K562 (cell line): Measurements from ENCODE around the gene SPPL3. TPM values are rescaled to one million over a fixed set of nuclear protein-coding genes. Genes with fewer than 3 reads are reported as not detected.

ENCODE experiments used
- BRF1 ChIP-seq: IDR thresholded peaks from 3 replicates; pipeline ENCODE4 v1.6.1; 2011; ENCODE audit warnings: borderline replicate concordance, mild to moderate bottlenecking; ENCODE audit not compliant: insufficient read length; ENCODE audit errors: extremely low read depth
- CBX3 ChIP-seq, 2 experiments: IDR thresholded peaks; 1 replicate in 1 of 2; 2 replicates in 1 of 2; pipeline ENCODE4 v1.6.1; 2012; ENCODE audit warnings: inconsistent platforms in 2 of 2, low read length in 2 of 2, borderline replicate concordance in 1 of 2, control low read depth in 1 of 2
- CREBBP ChIP-seq: IDR thresholded peaks from one replicate; pipeline ENCODE4 v1.6.1; 2012; ENCODE audit warnings: low read depth, mild to moderate bottlenecking, control low read depth, inconsistent platforms, low read length
- DIDO1 ChIP-seq: fragments of 450-650 bp; IDR thresholded peaks from 2 replicates; pipeline ENCODE4 v1.6.1; 2016; ENCODE audit warnings: low read depth, missing biosample characterization, missing genetic modification characterization
- DPF2 ChIP-seq: fragments of 450-650 bp; IDR thresholded peaks from 2 replicates; pipeline ENCODE4 v1.6.1; 2016
- E2F3 ChIP-seq: fragments of 250-450 bp; sonication (Bioruptor Pico); IDR thresholded peaks from 2 replicates; pipeline ENCODE4 v1.4.0; 2020; ENCODE audit warnings: mild to moderate bottlenecking
- ETV6 ChIP-seq, 3 experiments: fragments of 150-350 bp in 1 of 3; sonication (generic) in 1 of 3; formaldehyde crosslinking in 1 of 3; IDR thresholded peaks; 2 replicates each; pipeline versions ENCODE4 v1.6.1 to v1.8.0; 2014 to 2022; ENCODE audit warnings: borderline replicate concordance in 2 of 3, low read depth in 2 of 3, antibody characterized with exemption in 1 of 3, low read length in 1 of 3, mild to moderate bottlenecking in 1 of 3, missing genetic modification reagents in 1 of 3
- HNRNPH1 ChIP-seq: fragments of 200-400 bp; formaldehyde crosslinking; optimal IDR thresholded peaks from 2 replicates; pipeline ENCODE3; 2017; ENCODE audit warnings: low read depth, mild to moderate bottlenecking, low read length, moderate library complexity
- ILF3 ChIP-seq: fragments of 450-650 bp; IDR thresholded peaks from 2 replicates; pipeline ENCODE4 v1.6.1; 2018; ENCODE audit warnings: antibody characterized with exemption, mild to moderate bottlenecking, moderate library complexity, borderline replicate concordance
- JUN ChIP-seq, 2 experiments: sonication (generic) in 1 of 2; formaldehyde crosslinking in 1 of 2; IDR thresholded peaks; 2 replicates each; pipeline versions ENCODE4 v1.6.1 to v1.8.0; 2012 to 2022; ENCODE audit warnings: borderline replicate concordance in 2 of 2, mild to moderate bottlenecking in 2 of 2, improper control_type of control experiment in 1 of 2, low read depth in 1 of 2, low read length in 1 of 2, missing genetic modification reagents in 1 of 2
- MEF2D ChIP-seq: conservative IDR thresholded peaks from 2 replicates; pipeline ENCODE4 v1.6.1; 2016; ENCODE audit warnings: low read depth, missing genetic modification characterization, missing compliant biosample characterization
- MYNN ChIP-seq, 2 experiments: sonication (generic); formaldehyde crosslinking in 1 of 2; IDR thresholded peaks; 2 replicates each; pipeline versions ENCODE4 v1.5.0 to v1.6.1; 2016 to 2020; ENCODE audit warnings: antibody characterized with exemption in 1 of 2, missing genetic modification reagents in 1 of 2
- NFE2 ChIP-seq: IDR thresholded peaks from 2 replicates; pipeline ENCODE4 v1.6.1; 2014; ENCODE audit warnings: antibody characterized with exemption, low read depth
- NR2F6 ChIP-seq: fragments of 450-650 bp; formaldehyde crosslinking; IDR thresholded peaks from 2 replicates; pipeline ENCODE4 v1.4.0; 2020; ENCODE audit warnings: mild to moderate bottlenecking
- RCOR1 ChIP-seq, 2 experiments: IDR thresholded peaks; 2 replicates each; pipeline ENCODE4 v1.6.1; 2012; ENCODE audit warnings: low read depth in 2 of 2, low read length in 2 of 2, borderline replicate concordance in 1 of 2, improper control_type of control experiment in 1 of 2
- RUNX1 ChIP-seq: sonication (generic); IDR thresholded peaks from 2 replicates; pipeline ENCODE4 v1.6.1; 2016; ENCODE audit warnings: antibody characterized with exemption, low read depth
- SAP30 ChIP-seq: fragments of 200-600 bp; sonication (generic); IDR thresholded peaks from 2 replicates; pipeline ENCODE4 v1.6.1; 2012; ENCODE audit warnings: borderline replicate concordance, low read depth, mild to moderate bottlenecking, moderate library complexity, low read length, control low read depth, inconsistent platforms; ENCODE audit not compliant: insufficient read depth, poor library complexity, severe bottlenecking
- SMARCA4 ChIP-seq: fragments of 450-650 bp; IDR thresholded peaks from 2 replicates; pipeline ENCODE4 v1.6.1; 2016
- SMARCB1 ChIP-seq: IDR thresholded peaks from 2 replicates; pipeline ENCODE4 v1.6.1; 2011; ENCODE audit warnings: improper control_type of control experiment, low read depth; ENCODE audit not compliant: insufficient read length
- SRSF9 ChIP-seq: fragments of 200-400 bp; formaldehyde crosslinking; IDR thresholded peaks from 2 replicates; pipeline ENCODE4 v1.6.1; 2017; ENCODE audit warnings: low read depth, low read length, borderline replicate concordance
- TEAD2 ChIP-seq: fragments of 450-650 bp; IDR thresholded peaks from 2 replicates; pipeline ENCODE4 v1.6.1; 2016; ENCODE audit warnings: missing genetic modification characterization, control low read depth, missing compliant biosample characterization
- ZEB2 ChIP-seq: fragments of 450-650 bp; IDR thresholded peaks from 2 replicates; pipeline ENCODE4 v1.6.1; 2016
- ZNF224 ChIP-seq: sonication (generic); formaldehyde crosslinking; IDR thresholded peaks from 2 replicates; pipeline ENCODE4 v1.8.0; 2022; ENCODE audit warnings: mild to moderate bottlenecking, missing genetic modification reagents
- ZNF354B ChIP-seq: fragments of 250-450 bp; sonication (Bioruptor Pico); IDR thresholded peaks from 2 replicates; pipeline ENCODE4 v1.4.0; 2020
- ZNF436 ChIP-seq: fragments of 250-450, 450-650 bp; sonication (Bioruptor Pico); formaldehyde crosslinking; IDR thresholded peaks from 2 replicates; pipeline ENCODE4 v1.7.0; 2020; ENCODE audit warnings: mild to moderate bottlenecking
- ZNF445 ChIP-seq: fragments of 250-450 bp; sonication (Bioruptor Pico); IDR thresholded peaks from 2 replicates; pipeline ENCODE4 v1.4.0; 2020; ENCODE audit warnings: low read depth, mild to moderate bottlenecking, moderate library complexity
- ZNF561 ChIP-seq: fragments of 450-650 bp; formaldehyde crosslinking; conservative IDR thresholded peaks from 2 replicates; pipeline ENCODE4 v1.4.0; 2020; ENCODE audit warnings: mild to moderate bottlenecking, moderate library complexity
- ZNF717 ChIP-seq: fragments of 250-450 bp; sonication (Bioruptor Pico); IDR thresholded peaks from 2 replicates; pipeline ENCODE4 v1.5.0; 2021
- ZSCAN29 ChIP-seq: fragments of 450-650 bp; IDR thresholded peaks from 2 replicates; pipeline ENCODE4 v1.6.1; 2017
- polyA plus RNA-seq, 8 experiments: library from polyadenylated mRNA; depleted of rRNA in 4 of 8; stranded (reverse) in 5 of 8; unstranded in 3 of 8; fragments of >200 nt; fragmentation: Nextera tagmentation in 2 of 8; fragmentation: Illumina TruSeq in 1 of 8; extraction: Ambion mirVana in 2 of 8; extraction: Trizol in 1 of 8; gene quantifications; 2 replicates each; pipeline versions ENCODE4 v1.2.1 to v1.2.3, GENCODE V29; 2011 to 2014; ENCODE audit warnings: inconsistent platforms in 1 of 8, missing spikeins in 1 of 8
- total RNA-seq, 7 experiments: library from RNA; depleted of rRNA in 6 of 7; stranded (reverse); fragments of >200 nt in 6 of 7; fragmentation: Illumina TruSeq in 2 of 7; extraction: Trizol in 2 of 7; gene quantifications; 2 replicates each; pipeline versions ENCODE4 v1.2.1 to v1.2.3, GENCODE V29; 2011 to 2021; ENCODE audit warnings: low replicate concordance in 1 of 7
- TF ChIP-seq, protein P1 (sequence below): fragments of 450-650 bp; IDR thresholded peaks from 2 replicates; pipeline ENCODE4 v1.6.1; 2018; ENCODE audit warnings: mild to moderate bottlenecking, low read depth; ENCODE audit not compliant: partially characterized antibody

Gene SPPL3
- total and polyA plus RNA-seq, 9 of the 15 experiments (the other 6 are each of a cell fraction or from before 2014, with no cell fraction given), result 2.9 to 32.1 (median 7.1) TPM

DNA sequence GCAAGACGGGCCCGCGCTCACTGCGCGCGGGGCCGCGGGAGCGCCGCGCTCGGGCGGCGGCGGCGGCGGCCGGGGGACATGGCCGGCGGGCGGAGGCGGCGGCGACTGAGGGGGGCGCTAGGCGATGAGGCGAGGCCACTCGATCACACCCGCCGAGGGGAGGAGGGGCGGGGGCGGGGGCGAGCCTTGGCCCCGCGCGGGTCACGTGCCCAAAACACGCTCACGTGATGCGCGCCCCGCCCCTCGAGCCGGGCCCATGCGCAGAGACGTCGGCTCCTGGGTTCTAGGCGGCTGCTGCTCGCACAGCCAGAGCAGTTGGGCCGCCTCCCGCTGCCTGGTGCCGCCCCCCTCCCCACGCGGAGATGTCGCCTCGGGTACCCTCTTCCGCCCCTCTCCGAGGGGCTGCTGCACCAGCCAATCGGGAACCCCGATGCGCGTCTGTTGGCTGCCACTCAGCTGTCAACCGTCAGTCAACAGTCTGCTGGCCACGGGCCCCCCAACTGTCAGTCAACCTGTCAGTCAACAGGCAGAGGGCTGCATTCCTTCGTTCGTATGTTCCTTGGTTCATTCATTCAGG lies at the start of gene SPPL3 (continued):
- TF ChIP-seq ETV6 (IDR thresholded peaks at IDR 0.05; ENCODE audit: borderline replicate concordance in 1 of 2, low read depth in 2 of 2, low read length in 1 of 2) (no peak), ETV6 (CRISPR knock-in tag; IDR thresholded peaks at IDR 0.05; ENCODE audit: borderline replicate concordance) (no peak), SMARCB1 (no peak), RUNX1 (no peak), SMARCA4 (no peak), ZNF224 (CRISPR knock-in tag) (no peak), E2F3 (CRISPR knock-in tag) (no peak), MEF2D (tag) (no peak), SAP30 (no peak), SRSF9 (no peak), ZNF354B (CRISPR knock-in tag) (no peak), DPF2 (no peak), TEAD2 (tag) (no peak), CREBBP (no peak), HNRNPH1 (no peak), NFE2 (no peak), ZNF436 (CRISPR knock-in tag) (no peak), ZEB2 (no peak), JUN (IDR thresholded peaks at IDR 0.05; ENCODE audit: borderline replicate concordance, low read depth, low read length) (peak; percentile 68; the same call in 1 of the 2 replicates), JUN (CRISPR knock-in tag; IDR thresholded peaks at IDR 0.05; ENCODE audit: borderline replicate concordance) (no peak), ZNF445 (CRISPR knock-in tag) (no peak), CBX3 (IDR thresholded peaks at IDR 0.05; ENCODE audit: borderline replicate concordance in 1 of 2, low read length in 2 of 2) (peak in 1 of 2 experiments; percentile 84; a peak in 1 of 3 replicates), DIDO1 (tag) (peak; percentile 58; the same call in 1 of the 2 replicates), BRF1 (no peak), ZSCAN29 (no peak), ZNF561 (CRISPR knock-in tag) (no peak), ILF3 (no peak), MYNN (IDR thresholded peaks at IDR 0.05) (no peak), MYNN (CRISPR knock-in tag; IDR thresholded peaks at IDR 0.05) (no peak), RCOR1 (IDR thresholded peaks at IDR 0.05; ENCODE audit: borderline replicate concordance in 1 of 2, low read depth in 2 of 2, low read length in 2 of 2) (peak in 1 of 2 experiments; percentile 72; a peak in 1 of 4 replicates), ZNF717 (CRISPR knock-in tag) (no peak), NR2F6 (CRISPR knock-in tag) (no peak)
- TF ChIP-seq, protein P1, sequence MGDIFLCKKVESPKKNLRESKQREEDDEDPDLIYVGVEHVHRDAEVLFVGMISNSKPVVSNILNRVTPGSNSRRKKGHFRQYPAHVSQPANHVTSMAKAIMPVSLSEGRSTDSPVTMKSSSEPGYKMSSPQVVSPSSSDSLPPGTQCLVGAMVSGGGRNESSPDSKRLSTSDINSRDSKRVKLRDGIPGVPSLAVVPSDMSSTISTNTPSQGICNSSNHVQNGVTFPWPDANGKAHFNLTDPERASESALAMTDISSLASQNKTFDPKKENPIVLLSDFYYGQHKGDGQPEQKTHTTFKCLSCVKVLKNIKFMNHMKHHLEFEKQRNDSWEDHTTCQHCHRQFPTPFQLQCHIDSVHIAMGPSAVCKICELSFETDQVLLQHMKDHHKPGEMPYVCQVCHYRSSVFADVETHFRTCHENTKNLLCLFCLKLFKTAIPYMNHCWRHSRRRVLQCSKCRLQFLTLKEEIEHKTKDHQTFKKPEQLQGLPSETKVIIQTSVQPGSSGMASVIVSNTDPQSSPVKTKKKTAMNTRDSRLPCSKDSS, result no peak
